Measurements from ENCODE around the gene TARDBP.
A peak's percentile ranks its signal among the peaks of the same experiment; 100 is the strongest.
"Not testable (repeated sequence)": the region's sequence is repeated elsewhere in the genome, so short reads cannot be mapped to it uniquely, and the experiment has no call there.

The TARDBP gene

GRCh38 chr1:11045428-11046269, 33.2 kb downstream of the TARDBP start:
- DNase-seq (ENCODE audit: insufficient read length) (no peak), FAIRE-seq (no peak)

GRCh38 chr1:11046270-11046566, 33.8 kb downstream of the TARDBP start:
- FAIRE-seq (no peak), DNase-seq (ENCODE audit: insufficient read length) (no peak)
- TF ChIP-seq TAF1 (IDR thresholded peaks at IDR 0.05; ENCODE audit: borderline replicate concordance, low read depth, low read length) (no peak), POLR2AphosphoS5 (IDR thresholded peaks at IDR 0.05; ENCODE audit: low read depth, low read length) (no peak), POLR2A (IDR thresholded peaks at IDR 0.05; ENCODE audit: low read depth, low read length) (no peak)

More at GRCh38 chr1:11045428-11046269, 33.2 kb downstream of the TARDBP start:
- no peak for TF ChIP-seq TAF1 (IDR thresholded peaks at IDR 0.05; ENCODE audit: borderline replicate concordance, low read depth, low read length)
- TF ChIP-seq POLR2AphosphoS5 (IDR thresholded peaks at IDR 0.05; ENCODE audit: low read depth, low read length) = no peak
- TF ChIP-seq POLR2A (IDR thresholded peaks at IDR 0.05; ENCODE audit: low read depth, low read length) = no peak

DNA sequence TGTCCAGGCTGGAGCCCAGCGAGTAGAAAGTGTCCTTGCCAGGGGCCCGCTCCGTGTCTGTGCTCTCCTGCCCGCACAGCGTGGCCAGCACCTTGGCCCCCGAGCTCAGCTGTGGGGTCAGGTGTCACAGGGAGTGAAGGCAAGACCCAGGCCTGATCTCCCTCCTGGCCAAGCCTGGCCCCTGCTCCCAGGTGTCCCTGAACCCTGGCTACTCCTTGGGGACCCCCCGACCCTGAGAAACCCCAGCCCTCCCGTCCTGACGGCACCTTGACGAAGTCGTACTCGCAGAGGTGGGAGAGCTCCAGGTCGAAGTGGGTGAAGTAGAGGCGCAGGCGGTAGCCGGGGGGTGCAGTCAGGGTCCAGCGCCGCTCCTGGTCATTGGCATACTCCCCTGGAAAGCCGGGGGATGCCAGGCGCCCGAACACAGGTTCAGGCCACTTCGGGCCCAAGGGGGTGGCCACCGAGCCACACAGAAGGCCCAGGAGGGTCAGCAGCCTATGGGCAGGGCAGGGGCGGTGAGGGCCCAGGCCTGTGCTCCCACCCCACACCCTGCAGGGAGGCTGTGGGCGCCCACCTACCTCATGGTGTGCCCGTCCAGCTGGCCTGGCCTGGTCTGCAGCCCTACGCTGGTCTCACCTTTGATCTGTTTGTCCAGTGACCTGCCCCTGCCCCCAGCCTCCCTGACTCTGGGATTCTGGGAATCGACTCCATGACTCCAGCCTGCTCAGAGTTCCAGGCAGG, 34.3 kb downstream of the TARDBP start, which contains the start of gene MASP2:
MASP2 (minus strand) TSS at position 615 of the 741 bp plus-strand sequence; CDS start at position 583, 32 bp downstream.
- FAIRE-seq (no peak), DNase-seq (ENCODE audit: insufficient read length) (no peak)
- TF ChIP-seq TAF1 (IDR thresholded peaks at IDR 0.05; ENCODE audit: borderline replicate concordance, low read depth, low read length) (no peak), POLR2A (IDR thresholded peaks at IDR 0.05; ENCODE audit: low read depth, low read length) (no peak), POLR2AphosphoS5 (IDR thresholded peaks at IDR 0.05; ENCODE audit: low read depth, low read length) (no peak)

GRCh38 chr1:11051121-11051520, 38.7 kb downstream of the TARDBP start:
- not testable (repeated sequence) for FAIRE-seq; DNase-seq (ENCODE audit: insufficient read length)

GRCh38 chr1:11051781-11052511, 39.5 kb downstream of the TARDBP start:
- FAIRE-seq (no peak), DNase-seq (ENCODE audit: insufficient read length) (no peak)
- TF ChIP-seq TAF1 (IDR thresholded peaks at IDR 0.05; ENCODE audit: borderline replicate concordance, low read depth, low read length) (no peak), POLR2A (IDR thresholded peaks at IDR 0.05; ENCODE audit: low read depth, low read length) (no peak), POLR2AphosphoS5 (IDR thresholded peaks at IDR 0.05; ENCODE audit: low read depth, low read length) (no peak)

- no peak for DNase-seq (ENCODE audit: insufficient read length)
- no peak; the same call in 1 of the 2 replicates for TF ChIP-seq POLR2A (IDR thresholded peaks at IDR 0.05; ENCODE audit: low read depth, low read length)
- no peak for FAIRE-seq
These were observed 40.6 kb downstream of the TARDBP start for GRCh38 chr1:11052839-11053757.

DNA sequence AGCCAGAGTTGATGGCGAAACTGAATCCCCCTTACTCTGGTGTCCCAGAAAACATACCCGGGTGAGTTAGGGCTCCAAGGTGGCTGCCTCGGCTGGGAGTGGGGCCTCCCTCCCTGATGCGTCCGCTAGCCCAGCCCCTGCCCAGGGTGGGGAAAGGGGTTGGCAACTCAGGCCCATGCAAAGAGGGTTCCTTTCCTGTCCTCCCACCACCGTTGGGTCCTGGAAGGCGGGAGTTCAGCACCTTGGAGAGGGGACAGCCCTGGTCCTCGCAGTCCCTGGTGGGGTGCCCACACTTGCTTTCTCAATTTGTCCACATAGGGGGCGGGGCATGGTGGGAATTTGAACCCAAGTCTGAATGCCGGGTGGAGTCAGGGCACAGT, 41.3 kb downstream of the TARDBP start:
- DNase-seq (ENCODE audit: insufficient read length) (no peak), FAIRE-seq (no peak)
- TF ChIP-seq POLR2A (IDR thresholded peaks at IDR 0.05; ENCODE audit: low read depth, low read length) = no peak
- TF ChIP-seq POLR2AphosphoS5 (IDR thresholded peaks at IDR 0.05; ENCODE audit: low read depth, low read length) = 0 out of 2 replicates have a peak, but pooled peaks have one; percentile 19

DNA sequence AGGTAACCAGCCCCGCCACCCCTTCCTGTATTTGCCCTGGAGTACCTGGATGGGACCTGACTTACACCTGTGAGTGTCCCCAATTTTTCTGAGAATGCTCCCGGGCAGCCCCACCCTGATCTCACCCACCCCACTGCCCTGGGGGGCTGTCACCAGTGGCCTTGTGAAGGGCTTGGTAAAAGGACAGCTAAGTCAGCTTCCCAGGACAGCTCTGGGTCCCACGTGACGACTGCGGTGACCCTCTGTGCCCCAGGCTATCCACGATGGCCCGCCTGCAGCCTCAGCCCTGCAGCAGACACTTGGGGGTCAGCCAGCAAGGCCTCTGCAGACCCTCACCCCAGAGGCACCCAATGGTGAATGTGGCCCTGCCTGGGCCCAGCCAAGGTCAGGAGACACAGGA, 41.7 kb downstream of the TARDBP start:
- FAIRE-seq = no peak
- no peak for DNase-seq (ENCODE audit: insufficient read length)
- TF ChIP-seq TAF1 (IDR thresholded peaks at IDR 0.05; ENCODE audit: borderline replicate concordance, low read depth, low read length) (no peak), POLR2AphosphoS5 (IDR thresholded peaks at IDR 0.05; ENCODE audit: low read depth, low read length) (no peak), POLR2A (IDR thresholded peaks at IDR 0.05; ENCODE audit: low read depth, low read length) (no peak)

GRCh38 chr1:11054666-11055065, 42.2 kb downstream of the TARDBP start:
- no peak for TF ChIP-seq TAF1 (IDR thresholded peaks at IDR 0.05; ENCODE audit: borderline replicate concordance, low read depth, low read length)
- no peak for TF ChIP-seq POLR2AphosphoS5 (IDR thresholded peaks at IDR 0.05; ENCODE audit: low read depth, low read length)
- no peak for TF ChIP-seq POLR2A (IDR thresholded peaks at IDR 0.05; ENCODE audit: low read depth, low read length)
- FAIRE-seq = no peak
- no peak for DNase-seq (ENCODE audit: insufficient read length)

- no peak for TF ChIP-seq POLR2AphosphoS5 (IDR thresholded peaks at IDR 0.05; ENCODE audit: low read depth, low read length)
- no peak for TF ChIP-seq TAF1 (IDR thresholded peaks at IDR 0.05; ENCODE audit: borderline replicate concordance, low read depth, low read length)
- TF ChIP-seq POLR2A (IDR thresholded peaks at IDR 0.05; ENCODE audit: low read depth, low read length) = no peak; the same call in 1 of the 2 replicates
- FAIRE-seq = no peak
- no peak for DNase-seq (ENCODE audit: insufficient read length)
These were observed 43.2 kb downstream of the TARDBP start for GRCh38 chr1:11055676-11056075.

DNA sequence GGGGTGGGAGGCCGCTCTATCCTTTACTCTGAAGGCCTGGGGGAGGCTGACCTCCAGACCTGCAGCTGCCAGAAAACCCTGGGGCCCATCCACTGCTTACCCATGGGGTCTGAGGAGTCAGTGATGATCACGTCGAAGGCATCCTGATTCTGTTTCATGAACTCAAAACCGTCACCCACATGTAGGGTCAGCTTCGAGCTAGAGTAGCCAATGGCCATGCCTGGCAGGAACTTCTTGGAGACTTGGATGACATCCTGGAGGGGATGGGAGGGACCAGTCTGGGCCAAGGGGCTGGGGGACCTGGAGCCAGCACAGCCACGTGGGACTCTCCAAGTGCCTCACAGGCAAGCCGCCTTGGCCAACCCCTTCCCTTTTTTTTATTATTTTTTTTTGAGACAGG, 44.0 kb downstream of the TARDBP start:
- TF ChIP-seq POLR2A (IDR thresholded peaks at IDR 0.05; ENCODE audit: low read depth, low read length) (no peak), TAF1 (IDR thresholded peaks at IDR 0.05; ENCODE audit: borderline replicate concordance, low read depth, low read length) (no peak), POLR2AphosphoS5 (IDR thresholded peaks at IDR 0.05; ENCODE audit: low read depth, low read length) (no peak)
- no peak for DNase-seq (ENCODE audit: insufficient read length)
- no peak for FAIRE-seq

Measured in GM12892 (cell line).